Left lobe of liver (tissue), 2 donors: ENCODE results near the gene CYP27C1. TPM values are rescaled to one million over a fixed set of nuclear protein-coding genes. Genes with fewer than 3 reads are reported as not detected.
"Not testable (repeated sequence)": the region's sequence is repeated elsewhere in the genome, so short reads cannot be mapped to it uniquely, and the experiment has no call there.

ENCODE experiments used
- ATAC-seq: fragments of 200-7000 bp; cut with Tn5 transposase; one replicate; pipeline ENCODE4 v1.9.1; 2020; ENCODE audit warnings: mild to moderate bottlenecking, moderate library complexity
- DNase-seq: peaks from one replicate; pipeline ENCODE4 v3.0.0-alpha.2; 2020; ENCODE audit warnings: low spot score
- total RNA-seq: library from RNA; stranded (reverse); gene quantifications from one replicate; pipeline ENCODE4 v1.2.1, GENCODE V29; 2021
- donor health status: DM: no; HTN: no; CAD: no; lungs with moderate emphysema.
- donor health status: DM: no; HTN: yes; CAD: no.

Gene CYP27C1
- total RNA-seq, 1 donor from 2014 or later: 0.05 TPM

DNA sequence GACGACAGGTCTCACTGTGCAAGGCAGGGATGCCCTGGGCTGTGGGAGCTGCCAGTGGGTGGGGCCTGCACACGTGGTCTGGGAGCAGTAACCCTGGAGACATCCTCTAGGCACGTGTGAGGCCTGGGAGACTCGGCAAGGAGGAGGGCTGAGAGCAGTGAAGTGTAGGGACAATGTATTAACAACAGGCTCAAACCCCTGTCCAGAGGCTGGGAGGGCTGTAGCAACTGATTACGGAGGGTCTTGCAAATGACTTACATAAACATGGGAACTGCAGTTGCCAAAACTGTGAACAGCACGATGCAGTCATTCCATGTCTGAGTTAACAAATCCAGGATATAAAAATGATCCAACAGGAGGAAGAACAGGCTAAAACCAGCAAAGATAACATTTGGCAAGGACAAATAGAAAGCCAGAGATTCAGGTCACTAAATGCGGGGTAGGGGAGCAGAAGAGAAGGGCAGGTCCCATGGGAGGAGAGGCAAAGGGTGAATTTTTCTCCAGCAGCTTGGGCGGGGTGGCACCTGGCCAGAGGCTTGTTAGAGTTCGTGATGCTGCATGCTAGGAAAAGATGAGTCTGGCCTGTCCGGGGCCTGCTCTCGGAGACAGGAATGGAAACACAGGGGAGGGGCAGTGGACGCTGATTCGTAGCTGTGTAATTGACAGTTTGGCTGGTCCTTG is 44.9 kb downstream of the CYP27C1 start:
- DNase-seq (no peak), ATAC-seq (peak; percentile 36)

DNA sequence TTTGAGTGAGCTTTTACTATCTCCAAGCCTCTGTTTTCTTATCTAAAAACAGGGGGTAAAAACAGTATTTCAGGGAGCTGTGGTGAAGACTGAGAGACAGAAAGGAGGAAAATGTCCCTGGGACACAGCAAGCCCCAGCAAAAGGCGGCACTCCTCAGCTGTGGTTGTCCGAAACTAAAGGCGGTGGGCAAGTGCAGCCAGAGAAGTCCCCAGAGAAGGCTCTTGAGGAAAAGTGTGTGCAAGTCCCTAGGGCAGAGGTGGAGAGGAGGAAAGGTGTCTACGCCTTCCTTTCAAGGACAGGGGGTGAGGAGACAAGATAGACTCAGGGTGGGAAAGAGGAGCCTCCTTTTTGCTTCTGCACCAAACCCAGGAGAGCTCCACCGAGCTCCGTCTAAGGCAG is 45.5 kb downstream of the CYP27C1 start:
- no peak for DNase-seq
- no peak for ATAC-seq

DNA sequence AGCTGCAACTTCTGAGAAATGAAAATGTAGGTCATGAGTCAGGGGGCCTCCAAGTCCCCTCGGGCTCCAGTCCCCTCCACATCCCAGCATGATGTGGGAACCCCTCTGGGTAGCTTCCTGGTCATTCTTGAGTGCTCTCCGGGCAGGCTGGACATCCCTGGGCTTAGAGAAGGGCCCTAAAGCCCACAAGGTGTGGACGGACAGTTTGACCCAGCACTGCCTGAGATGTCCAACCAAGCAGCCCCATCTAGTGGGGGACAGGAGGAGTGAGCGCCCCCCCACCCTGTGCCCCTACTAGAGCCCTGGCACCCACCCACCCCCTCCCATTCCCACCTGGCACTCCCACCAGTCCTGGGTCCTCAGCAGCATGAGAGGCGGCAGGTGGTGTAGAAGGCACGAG is 46.0 kb downstream of the CYP27C1 start:
- ATAC-seq: peak; percentile 51
- no peak for DNase-seq

DNA sequence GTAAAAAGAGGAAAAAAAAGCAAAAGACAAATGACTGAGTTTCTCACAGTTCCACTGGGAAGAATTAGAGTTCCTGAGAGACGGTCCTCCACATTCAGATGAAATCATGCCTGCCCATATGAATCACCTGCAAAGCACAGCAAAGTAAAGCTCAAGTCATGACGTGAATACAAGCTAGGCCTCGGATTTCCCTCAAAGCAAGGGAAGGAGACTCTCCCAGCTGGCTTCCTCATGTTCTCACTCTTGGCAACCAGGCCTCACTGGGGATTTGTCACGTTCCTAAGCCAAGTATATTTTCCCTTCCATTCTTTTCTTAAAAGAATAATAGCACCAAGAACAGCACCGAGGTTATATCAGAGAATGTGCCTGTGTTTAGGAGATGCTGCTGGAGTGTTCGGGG is 47.0 kb downstream of the CYP27C1 start:
- DNase-seq: no peak
- no peak for ATAC-seq

DNA sequence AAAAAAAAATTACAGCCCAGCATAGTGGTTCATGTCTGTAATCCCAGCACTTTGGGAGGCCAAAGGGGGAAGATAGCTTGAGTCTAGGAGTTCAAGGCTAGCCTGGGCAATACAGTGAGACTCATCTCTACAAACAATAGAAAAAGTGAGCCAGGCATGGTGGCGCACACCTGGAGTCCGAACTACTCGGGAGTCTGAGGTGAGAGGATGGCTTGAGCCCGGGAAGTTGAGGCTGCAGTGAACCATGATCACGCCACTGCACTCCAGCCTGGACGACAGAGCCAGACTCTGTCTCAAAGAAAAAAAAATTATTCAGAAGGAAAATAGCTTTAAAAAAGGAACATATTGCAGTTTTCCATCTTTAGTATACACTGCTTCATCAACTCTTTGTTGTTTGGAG is 47.8 kb downstream of the CYP27C1 start:
- ATAC-seq (no peak), DNase-seq (no peak)

DNA sequence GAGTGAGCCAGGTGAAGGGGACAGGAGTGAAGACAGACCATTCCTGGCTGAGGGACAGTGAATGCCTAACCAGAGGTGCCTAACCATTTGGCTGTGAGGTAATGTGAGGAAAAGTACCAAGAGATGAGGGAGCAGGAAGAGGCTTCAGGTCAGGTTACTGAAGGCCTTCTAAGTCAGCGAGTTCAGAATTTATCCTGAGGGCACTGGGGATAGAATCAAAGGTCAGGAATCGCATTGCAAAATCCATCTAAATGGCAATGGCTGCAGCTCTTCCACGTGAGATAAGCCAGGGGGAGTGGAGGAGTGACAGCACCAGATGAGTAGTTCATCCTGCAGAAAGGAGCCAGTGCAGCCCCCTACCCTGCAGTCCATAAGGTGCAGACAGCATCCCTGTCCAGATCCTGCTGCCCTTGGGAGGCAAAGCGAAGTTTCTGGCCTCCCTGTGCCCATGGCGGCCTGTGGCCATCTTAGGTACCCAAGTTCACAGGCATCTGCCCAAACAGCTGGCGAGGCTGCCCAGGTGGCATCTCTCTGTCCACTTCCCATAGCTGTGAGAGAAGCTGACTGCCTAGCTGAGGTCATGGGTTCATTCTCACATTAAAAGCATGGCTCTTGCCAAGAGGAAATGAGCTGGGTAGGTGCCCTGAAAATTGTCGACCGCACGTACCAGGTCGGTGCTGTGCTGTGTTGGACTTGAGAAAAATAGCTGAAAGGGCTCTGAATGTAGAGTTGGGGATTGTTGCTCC is 49.5 kb downstream of the CYP27C1 start:
- peak; percentile 69 for DNase-seq
- peak; percentile 75 for ATAC-seq

DNA sequence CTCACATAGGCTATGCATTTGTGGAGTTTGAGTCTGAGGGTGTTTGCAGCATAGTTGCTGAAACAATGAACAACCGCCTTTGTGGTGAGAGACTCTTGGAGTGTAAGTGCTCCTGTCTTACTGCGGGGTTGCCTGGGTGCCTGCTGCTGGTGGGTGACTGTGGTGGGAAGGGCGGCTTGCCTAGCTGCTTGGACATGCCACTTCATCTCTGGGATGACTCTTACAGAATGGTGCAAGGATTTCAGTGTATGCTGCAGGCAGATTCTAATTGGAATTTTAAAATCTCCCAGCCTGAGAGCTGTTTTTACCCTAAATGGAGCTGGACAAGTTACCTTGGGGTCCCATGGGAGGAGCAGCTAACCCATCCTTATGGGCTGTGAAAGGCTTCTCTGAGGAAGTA is 50.1 kb downstream of the CYP27C1 start:
- ATAC-seq (no peak), DNase-seq (peak; percentile 31)

DNA sequence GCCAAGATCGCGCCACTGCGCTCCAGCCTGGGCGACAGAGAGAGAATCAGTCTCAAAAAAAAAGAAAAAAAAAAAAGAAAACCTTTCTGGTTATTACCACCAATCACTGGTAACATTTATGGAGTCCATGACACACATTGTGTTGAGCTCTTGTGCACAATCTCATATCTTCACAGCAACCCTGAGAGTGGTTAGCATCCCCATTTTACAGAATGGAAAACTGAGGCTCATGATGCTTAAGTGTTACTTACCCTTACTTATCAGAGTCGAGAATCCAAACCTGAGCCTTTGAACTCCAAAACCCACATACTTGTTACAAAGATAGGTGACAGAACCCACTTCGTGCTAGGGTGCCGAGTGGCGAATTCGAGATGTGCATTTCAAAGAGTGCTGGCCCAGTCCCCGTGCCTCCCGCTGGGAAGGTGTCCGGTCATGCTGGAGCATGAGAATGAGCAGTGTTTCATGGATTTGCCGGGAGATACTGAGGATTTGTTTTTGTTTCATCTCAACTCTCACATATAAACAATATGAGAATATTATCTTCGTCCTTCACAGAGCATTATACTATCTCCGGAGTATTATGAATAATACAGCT is 50.9 kb downstream of the CYP27C1 start:
- no peak for ATAC-seq
- peak; percentile 27 for DNase-seq

DNA sequence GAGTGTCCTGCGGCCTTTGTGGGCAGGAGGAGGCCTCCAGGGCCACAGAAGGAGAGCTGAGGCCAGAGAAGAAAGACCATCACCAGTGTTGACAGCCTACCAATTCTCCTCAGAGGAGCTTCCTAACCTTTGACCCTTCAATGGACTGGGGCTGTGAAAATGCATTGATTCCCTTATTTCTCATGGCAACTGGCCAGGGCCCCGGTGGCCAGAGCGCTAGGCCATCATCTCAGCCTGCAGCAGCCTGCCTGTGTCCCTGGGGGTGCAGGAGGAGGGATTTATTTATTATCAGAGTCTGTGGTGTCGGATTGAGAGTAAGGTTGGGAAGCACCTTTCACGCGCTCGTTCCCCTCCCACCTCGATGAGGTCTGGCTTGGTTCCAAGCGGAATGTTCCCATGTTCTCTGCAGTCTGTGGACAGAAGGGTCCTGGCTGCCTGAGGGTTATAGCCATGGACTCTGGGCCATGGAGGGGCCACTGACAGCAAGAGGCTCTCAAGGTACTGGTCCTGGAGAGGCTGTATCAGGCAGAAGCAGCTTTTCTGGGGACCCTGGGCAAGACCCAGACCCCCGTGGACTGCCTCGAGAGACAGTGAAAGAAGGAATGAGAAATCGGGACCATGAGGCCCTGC is 53.8 kb downstream of the CYP27C1 start:
- peak; percentile 61 for DNase-seq
- ATAC-seq: peak; percentile 49

DNA sequence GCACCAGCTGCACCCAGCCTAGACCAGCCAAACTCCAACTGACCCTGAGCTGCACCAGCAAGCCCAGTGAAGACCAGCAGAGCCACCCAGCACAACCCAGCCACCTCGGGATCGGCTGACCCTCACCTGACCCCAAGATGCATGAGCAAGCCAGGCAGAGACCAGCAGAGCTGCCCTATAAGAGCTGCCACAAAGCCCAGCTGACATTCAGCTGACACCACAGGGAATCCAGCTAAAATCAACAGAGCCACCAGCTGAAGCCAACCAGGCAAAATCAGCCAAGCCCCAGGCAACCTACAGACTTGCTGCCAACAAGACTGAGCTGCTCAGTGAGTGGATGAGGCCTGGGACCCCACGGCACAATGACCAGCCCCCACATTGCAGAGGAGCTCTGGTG is 54.6 kb downstream of the CYP27C1 start:
- ATAC-seq: peak; percentile 72
- peak; percentile 55 for DNase-seq

DNA sequence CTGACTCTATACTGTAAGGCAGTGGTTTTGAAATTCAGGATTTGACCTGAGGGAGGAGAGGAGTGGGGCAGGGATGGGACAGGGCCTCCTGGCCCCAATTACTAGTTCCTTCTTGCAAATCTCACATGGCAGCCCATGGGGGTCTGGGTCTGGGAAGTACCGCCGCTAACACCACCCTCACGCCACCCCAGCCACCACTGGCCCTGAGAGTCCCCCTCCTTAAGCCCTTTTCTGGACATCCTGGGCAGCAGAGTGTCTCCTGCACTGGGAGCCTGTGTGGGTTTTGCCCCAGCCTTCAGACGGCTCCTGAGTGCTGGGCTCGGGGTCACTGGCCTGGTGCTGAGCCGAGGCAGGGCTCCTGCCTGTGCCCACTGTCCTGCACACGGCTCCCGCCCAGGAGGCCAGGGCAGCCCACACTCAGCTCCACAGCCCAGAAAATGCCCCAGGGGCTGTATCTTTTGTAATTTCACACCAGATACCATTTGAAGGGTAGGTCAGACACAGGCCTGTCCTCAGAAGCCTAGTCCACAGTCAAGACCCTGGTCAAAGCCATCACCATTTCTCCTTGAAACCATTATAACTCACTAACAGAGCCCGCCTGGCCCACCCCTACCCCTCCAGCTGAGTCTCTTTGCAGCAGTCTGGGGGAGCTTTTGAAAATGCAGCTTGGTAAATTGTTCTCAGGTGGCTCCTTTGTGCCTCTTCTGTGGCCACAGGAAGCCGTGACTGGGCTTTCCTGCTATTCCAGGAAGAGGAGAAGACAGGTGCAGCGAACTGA is 55.1 kb downstream of the CYP27C1 start:
- DNase-seq (peak; percentile 39), ATAC-seq (no peak)

DNA sequence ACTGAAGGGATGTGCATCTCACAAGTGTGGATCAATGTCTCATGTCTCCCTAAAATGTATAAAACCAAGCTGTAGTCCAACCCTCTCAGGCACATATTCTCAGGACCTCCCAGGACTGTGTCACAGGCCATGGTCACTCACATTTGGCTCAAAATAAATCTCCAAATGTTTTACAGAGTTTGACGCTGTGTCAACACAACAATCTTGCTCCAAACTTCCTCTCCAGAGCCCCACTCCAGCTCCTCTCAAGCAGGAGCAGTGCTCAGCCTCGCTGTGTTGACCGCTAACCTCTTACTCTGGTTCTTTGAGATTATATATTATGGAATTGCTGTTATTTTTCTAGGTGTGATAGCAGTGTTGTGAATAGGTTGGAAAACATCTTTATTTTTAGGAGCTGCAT is 56.2 kb downstream of the CYP27C1 start:
- ATAC-seq (no peak), DNase-seq (peak; percentile 7)

DNA sequence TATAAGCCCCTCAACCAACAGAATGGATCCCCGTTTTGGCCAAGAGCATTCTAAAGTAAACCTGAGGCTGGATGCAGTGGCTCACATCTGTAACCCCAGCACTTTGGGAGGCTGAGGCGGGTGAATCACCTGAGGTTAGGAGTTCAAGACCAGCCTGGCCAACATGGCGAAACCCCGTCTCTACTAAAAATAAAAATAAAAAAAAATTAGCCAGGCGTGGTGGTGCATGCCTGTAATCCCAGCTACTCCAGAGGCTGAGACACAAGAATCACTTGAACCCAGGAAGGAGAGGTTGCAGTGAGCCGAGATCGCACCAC is 57.1 kb downstream of the CYP27C1 start:
- not testable (repeated sequence) for ATAC-seq

DNA sequence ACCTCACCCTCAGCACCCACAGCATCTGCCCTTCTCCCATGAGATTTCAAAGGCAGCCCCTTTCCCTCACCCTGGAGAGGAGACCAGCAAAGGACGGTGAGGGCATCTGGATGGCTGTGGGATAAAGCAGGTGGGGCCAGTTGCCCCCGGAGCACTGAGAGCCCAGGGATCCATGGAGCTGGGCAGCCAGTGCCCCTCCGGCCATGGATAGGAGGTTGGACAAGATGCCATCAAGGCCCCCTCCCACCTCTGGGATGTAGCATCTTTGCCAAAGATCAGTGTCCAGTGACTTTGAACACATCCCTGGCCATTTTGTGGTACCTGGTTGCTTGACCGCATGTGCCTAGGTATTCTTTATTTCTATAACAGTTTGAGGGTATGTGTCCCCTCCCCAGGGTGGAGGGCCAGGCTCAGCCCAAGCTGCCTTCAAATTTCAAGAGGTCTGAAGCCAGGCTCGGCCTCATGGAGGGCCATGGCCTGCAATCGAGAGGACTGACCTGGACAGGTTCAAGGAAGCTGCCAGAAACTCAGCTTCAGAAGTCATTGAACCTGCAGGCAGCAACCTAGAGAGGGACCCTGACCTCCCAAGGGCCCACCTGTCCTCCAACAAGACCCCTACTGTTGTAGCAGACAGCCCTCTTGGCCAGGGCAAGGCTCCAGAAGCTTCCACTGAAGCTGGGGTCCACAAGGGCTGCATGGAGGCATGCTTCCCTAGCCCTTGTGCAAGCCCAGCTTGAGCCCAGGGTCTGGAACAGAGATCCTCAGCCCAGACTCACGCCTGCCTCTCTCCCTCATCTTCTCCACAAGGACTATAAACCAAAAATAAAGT is 57.6 kb downstream of the CYP27C1 start:
- no peak for DNase-seq

More for the DNA sequence above, 57.1 kb downstream of the CYP27C1 start:
- DNase-seq: not testable (repeated sequence)

DNA sequence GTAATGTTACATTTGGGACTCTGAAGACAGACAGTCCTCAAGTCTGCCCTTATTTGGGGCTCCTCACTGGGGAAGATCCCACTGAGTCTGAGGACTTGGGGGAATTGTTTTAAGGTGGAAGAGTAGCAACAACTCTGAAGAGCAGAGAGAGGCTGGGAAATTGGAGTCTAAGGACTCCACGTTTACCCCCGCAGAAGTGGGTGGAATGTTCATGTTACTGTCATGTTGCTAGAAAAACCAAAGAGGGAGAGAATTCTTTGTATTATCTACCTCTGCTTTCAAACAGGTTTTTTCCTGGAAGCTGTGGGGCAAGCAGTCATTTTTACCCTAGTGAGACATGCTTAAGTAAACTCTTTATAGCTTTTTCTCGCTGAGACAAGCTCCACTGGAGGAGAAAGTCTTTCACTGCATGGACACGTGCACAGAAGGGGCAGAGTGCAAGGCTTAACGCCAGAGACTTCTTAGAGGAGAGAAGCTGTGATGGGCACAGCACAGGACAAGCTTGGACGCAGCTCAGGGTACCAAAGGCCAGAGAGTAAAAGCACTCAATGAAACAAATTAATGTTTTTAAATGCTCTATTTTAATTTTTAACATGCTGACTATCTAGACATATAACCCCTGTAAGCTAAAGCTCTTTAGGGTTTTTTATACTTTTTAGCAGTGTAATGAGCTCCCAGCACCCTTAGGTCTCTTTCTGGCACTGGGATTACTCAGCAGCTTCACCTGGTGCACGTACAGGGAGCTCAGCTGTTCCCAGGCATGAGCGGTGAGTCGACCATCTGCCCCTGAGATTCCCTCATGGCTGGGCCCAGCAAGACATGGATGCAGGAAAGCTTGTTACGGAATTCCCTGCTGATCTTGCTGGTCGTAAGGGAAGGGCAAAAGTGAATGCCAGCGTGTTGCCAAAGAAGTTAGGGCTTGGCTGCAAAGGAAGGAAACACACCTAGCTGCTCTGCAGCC is 58.6 kb downstream of the CYP27C1 start:
- ATAC-seq: no peak
- DNase-seq: no peak

More for the DNA sequence above, 57.6 kb downstream of the CYP27C1 start:
- ATAC-seq: no peak

DNA sequence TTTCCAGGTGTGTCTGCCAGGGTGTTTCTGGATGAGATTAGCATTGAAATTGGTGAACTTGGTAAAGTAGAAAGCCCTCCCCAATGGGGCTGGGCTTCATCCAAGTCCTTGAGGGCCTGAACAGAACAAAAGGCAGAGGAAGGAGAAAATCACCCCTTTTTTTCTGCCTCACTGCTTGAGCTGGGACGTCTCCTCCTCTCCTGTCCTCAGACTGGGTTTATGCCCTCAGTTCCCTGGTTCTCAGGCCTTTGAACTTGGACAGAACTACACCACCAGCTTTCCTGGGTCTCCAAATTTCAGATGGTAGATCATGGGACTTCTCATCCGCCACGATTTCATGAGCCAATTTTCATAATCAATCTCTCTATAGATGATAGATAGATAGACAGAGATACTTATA is 59.4 kb downstream of the CYP27C1 start:
- DNase-seq (no peak), ATAC-seq (no peak)

DNA sequence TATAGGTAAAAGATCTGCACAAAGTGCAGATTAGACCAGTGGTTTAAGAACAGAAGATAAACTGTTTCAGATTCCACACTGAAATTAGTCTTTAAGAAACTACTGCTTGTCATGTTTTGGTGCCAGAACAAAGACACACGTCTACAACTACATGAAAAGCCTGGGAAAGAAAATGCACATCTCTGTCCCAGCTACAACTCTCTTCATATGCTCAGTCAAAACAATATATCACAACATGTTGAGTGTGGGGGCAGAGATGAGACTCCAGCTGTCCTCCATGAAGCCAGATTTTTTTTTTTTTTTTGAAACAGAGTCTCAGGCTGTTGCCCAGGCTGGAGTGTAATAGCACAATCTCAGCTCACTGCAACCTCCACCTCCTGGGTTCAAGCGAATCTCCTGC is 60.6 kb downstream of the CYP27C1 start:
- no peak for ATAC-seq
- no peak for DNase-seq

DNA sequence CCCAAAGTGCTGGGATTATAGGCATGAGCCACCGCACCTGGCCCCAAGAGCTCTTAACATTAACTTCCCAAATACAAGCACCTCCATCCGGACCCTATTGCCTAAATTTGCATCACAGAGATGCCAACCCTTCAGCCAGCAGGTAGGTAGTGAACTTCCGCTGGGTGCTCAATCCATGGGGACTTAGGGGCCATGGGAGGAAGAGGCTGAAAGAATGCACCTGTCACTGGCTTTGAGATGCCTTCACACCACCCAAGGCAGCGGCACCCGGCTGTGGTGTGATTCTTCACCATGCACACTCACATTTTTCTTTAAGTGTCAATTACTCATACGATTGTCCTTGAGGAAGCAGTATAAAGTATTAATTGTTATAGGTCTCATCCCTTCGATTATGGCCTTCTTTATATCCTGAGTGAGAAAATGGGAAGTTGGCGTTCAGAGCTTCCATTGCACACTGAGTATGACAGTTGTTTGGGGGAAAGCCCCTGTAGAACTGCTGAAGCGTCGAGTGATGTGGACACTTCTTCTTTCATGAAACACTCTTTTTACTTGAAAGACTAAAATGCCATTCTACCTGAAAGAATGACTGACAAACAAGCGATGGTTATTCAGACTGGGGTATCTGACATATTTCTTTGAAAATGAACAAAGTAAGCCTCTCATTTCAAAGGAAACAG is 61.3 kb downstream of the CYP27C1 start:
- ATAC-seq: no peak

More for the DNA sequence above, 61.3 kb downstream of the CYP27C1 start:
- DNase-seq: peak; percentile 23
